ENCODE measurements around the gene ERVFRD-1.
"Not testable (repeated sequence)": the region's sequence is repeated elsewhere in the genome, so short reads cannot be mapped to it uniquely, and the experiment has no call there.

ERVFRD-1 gene

GRCh38 chr6:11092668-11093375 is 18.7 kb downstream of the ERVFRD-1 start:
- Histone ChIP-seq H3K27ac (ENCODE audit: low read depth in 2 of 2, low read length in 2 of 2) (peak overlapping the region; percentile 93 to 95), H3K9me3 (ENCODE audit: control insufficient read depth in 2 of 2, low read length in 2 of 2) (no peaks in the 10 kb centered on the region), H3K36me3 (ENCODE audit: control insufficient read depth in 2 of 2, insufficient read depth in 2 of 2, low read length in 2 of 2) (no peaks in the 10 kb centered on the region), H3K9ac (ENCODE audit: low read depth in 1 of 2, low read length in 2 of 2) (peak overlapping the region; percentile 94 to 97), H3K27me3 (ENCODE audit: control insufficient read depth in 2 of 2, insufficient read depth in 2 of 2, low read length in 2 of 2) (no peaks in the 10 kb centered on the region), H3K4me3 (ENCODE audit: low read length in 2 of 2) (peak overlapping the region; percentile 90 to 99), H3K4me1 (ENCODE audit: control insufficient read depth in 2 of 2, insufficient read depth in 2 of 2, low read length in 2 of 2) (peaks cover 6 to 8% of the 10 kb centered on the region in 2 donors)

DNA sequence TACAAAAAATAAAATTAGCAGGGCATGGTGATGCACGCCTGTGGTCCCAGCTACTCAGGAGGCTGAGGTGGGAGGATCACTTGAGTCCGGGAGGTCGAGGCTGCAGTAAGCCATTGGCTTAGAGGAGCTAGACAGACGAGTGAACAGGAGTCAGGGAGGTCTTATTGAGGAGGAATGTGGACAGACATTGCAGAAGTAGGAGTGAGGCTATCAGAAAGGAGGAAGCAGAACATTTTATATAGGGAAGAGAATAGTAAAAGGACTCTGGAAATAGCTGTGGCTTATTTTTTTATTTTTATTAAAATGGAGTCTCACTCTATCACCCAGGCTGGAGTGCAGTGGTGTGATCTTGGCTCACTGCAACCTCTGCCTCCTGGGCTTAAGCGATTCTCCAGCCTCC is 20.4 kb downstream of the ERVFRD-1 start:
- not testable (repeated sequence) for H3K36me3 ChIP-seq (ENCODE audit: control insufficient read depth in 2 of 2, insufficient read depth in 2 of 2, low read length in 2 of 2); H3K27ac ChIP-seq (ENCODE audit: low read depth in 2 of 2, low read length in 2 of 2); H3K27me3 ChIP-seq (ENCODE audit: control insufficient read depth in 2 of 2, insufficient read depth in 2 of 2, low read length in 2 of 2); H3K9ac ChIP-seq (ENCODE audit: low read depth in 1 of 2, low read length in 2 of 2); H3K4me1 ChIP-seq (ENCODE audit: control insufficient read depth in 2 of 2, insufficient read depth in 2 of 2, low read length in 2 of 2); H3K4me3 ChIP-seq (ENCODE audit: low read length in 2 of 2); H3K9me3 ChIP-seq (ENCODE audit: control insufficient read depth in 2 of 2, low read length in 2 of 2)

GRCh38 chr6:11089695-11090094 is 21.8 kb downstream of the ERVFRD-1 start:
- Histone ChIP-seq H3K9me3 (ENCODE audit: control insufficient read depth in 2 of 2, low read length in 2 of 2) (no peaks in the 10 kb centered on the region), H3K9ac (ENCODE audit: low read depth in 1 of 2, low read length in 2 of 2) (no peak overlapping the region), H3K27ac (ENCODE audit: low read depth in 2 of 2, low read length in 2 of 2) (no peak overlapping the region), H3K4me3 (ENCODE audit: low read length in 2 of 2) (no peak overlapping the region), H3K36me3 (ENCODE audit: control insufficient read depth in 2 of 2, insufficient read depth in 2 of 2, low read length in 2 of 2) (no peaks in the 10 kb centered on the region), H3K27me3 (ENCODE audit: control insufficient read depth in 2 of 2, insufficient read depth in 2 of 2, low read length in 2 of 2) (no peaks in the 10 kb centered on the region), H3K4me1 (ENCODE audit: control insufficient read depth in 2 of 2, insufficient read depth in 2 of 2, low read length in 2 of 2) (peaks cover 2% of the 10 kb centered on the region in 2 donors)

DNA sequence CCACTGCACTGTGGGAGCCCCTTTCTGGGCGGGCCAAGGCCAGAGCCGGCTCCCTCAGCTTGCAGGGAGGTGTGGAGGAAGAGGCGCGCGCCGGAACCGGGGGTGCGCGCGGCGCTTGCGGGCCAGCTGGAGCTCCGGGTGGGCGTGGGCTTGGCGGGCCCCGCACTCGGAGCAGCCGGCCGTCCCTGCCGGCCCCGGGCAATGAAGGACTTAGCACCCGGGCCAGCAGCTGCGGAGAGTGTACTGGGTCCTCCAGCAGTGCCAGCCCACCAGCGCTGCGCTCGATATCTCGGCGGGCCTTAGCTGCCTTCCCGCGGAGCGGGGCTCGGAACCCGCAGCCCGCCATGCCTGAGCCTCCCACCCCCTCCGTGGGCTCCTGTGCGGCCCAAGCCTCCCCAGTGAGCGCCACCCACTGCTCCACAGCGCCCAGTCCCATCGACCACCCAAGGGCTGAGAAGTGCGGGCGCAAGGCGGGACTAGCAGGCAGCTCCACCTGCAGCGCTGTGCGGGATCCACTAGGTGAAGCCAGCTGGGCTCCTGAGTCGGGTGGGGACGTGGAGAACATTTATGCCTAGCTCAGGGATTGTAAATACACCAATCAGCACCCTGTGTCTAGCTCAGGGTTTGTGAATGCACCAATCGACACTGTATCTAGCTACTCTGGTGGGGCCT is 24.2 kb downstream of the ERVFRD-1 start:
- H3K9ac ChIP-seq (ENCODE audit: low read depth in 1 of 2, low read length in 2 of 2); H3K9me3 ChIP-seq (ENCODE audit: control insufficient read depth in 2 of 2, low read length in 2 of 2); H3K4me3 ChIP-seq (ENCODE audit: low read length in 2 of 2); H3K4me1 ChIP-seq (ENCODE audit: control insufficient read depth in 2 of 2, insufficient read depth in 2 of 2, low read length in 2 of 2); H3K27me3 ChIP-seq (ENCODE audit: control insufficient read depth in 2 of 2, insufficient read depth in 2 of 2, low read length in 2 of 2); H3K27ac ChIP-seq (ENCODE audit: low read depth in 2 of 2, low read length in 2 of 2); H3K36me3 ChIP-seq (ENCODE audit: control insufficient read depth in 2 of 2, insufficient read depth in 2 of 2, low read length in 2 of 2): not testable (repeated sequence)

GRCh38 chr6:11085758-11086435 is 25.6 kb downstream of the ERVFRD-1 start:
- H3K36me3 ChIP-seq (ENCODE audit: control insufficient read depth in 2 of 2, insufficient read depth in 2 of 2, low read length in 2 of 2): no peaks in the 10 kb centered on the region
- no peak overlapping the region for H3K4me3 ChIP-seq (ENCODE audit: low read length in 2 of 2)
- H3K4me1 ChIP-seq (ENCODE audit: control insufficient read depth in 2 of 2, insufficient read depth in 2 of 2, low read length in 2 of 2): no peaks in the 10 kb centered on the region
- no peaks in the 10 kb centered on the region for H3K9me3 ChIP-seq (ENCODE audit: control insufficient read depth in 2 of 2, low read length in 2 of 2)
- H3K27me3 ChIP-seq (ENCODE audit: control insufficient read depth in 2 of 2, insufficient read depth in 2 of 2, low read length in 2 of 2): no peaks in the 10 kb centered on the region
- H3K27ac ChIP-seq (ENCODE audit: low read depth in 2 of 2, low read length in 2 of 2): no peak overlapping the region
- no peak overlapping the region for H3K9ac ChIP-seq (ENCODE audit: low read depth in 1 of 2, low read length in 2 of 2)

DNA sequence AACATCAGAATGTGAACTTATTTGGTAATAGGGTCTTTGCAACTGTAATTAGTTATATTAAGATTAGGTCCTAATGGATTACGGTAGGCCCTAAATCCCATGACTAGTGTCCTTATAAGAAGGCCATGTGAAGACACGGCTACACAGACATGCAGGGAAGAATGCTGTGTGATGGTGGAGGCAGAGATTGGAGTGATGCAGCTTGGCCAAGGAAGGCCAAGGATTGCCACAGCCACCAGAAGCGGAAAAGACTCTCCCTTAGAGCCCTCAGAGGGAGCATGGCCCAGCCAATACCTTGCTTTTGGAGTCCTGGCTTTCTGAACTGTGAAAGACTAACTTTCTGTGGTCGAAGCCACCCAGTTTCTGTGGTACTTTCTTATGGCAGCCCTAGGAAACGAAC is 27.6 kb downstream of the ERVFRD-1 start:
- H3K9me3 ChIP-seq (ENCODE audit: control insufficient read depth in 2 of 2, low read length in 2 of 2): no peaks in the 10 kb centered on the region
- no peaks in the 10 kb centered on the region for H3K36me3 ChIP-seq (ENCODE audit: control insufficient read depth in 2 of 2, insufficient read depth in 2 of 2, low read length in 2 of 2)
- no peaks in the 10 kb centered on the region for H3K4me1 ChIP-seq (ENCODE audit: control insufficient read depth in 2 of 2, insufficient read depth in 2 of 2, low read length in 2 of 2)
- H3K4me3 ChIP-seq (ENCODE audit: low read length in 2 of 2): no peak overlapping the region
- H3K9ac ChIP-seq (ENCODE audit: low read depth in 1 of 2, low read length in 2 of 2): no peak overlapping the region
- H3K27me3 ChIP-seq (ENCODE audit: control insufficient read depth in 2 of 2, insufficient read depth in 2 of 2, low read length in 2 of 2): no peaks in the 10 kb centered on the region
- H3K27ac ChIP-seq (ENCODE audit: low read depth in 2 of 2, low read length in 2 of 2): no peak overlapping the region

DNA sequence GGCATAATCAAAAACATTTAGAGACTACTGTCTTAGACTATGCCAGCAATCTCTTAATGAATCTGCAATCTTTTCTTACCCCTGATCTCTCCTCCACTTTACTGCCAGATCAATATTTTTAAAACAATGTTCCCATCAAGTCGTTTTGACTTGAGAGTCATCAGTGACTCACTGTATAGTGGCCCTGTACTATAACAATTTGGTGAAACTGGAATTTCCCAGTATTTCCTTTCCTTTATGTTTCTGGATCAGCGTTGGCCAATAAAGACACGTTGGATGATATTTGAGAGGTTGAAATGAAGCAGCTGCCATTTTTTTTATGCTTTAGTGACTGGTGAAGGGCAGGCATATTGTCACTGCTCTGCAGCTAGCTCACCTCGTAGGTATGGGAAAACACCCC is 28.0 kb downstream of the ERVFRD-1 start:
- no peaks in the 10 kb centered on the region for H3K36me3 ChIP-seq (ENCODE audit: control insufficient read depth in 2 of 2, insufficient read depth in 2 of 2, low read length in 2 of 2)
- no peaks in the 10 kb centered on the region for H3K4me1 ChIP-seq (ENCODE audit: control insufficient read depth in 2 of 2, insufficient read depth in 2 of 2, low read length in 2 of 2)
- no peak overlapping the region for H3K9ac ChIP-seq (ENCODE audit: low read depth in 1 of 2, low read length in 2 of 2)
- H3K27ac ChIP-seq (ENCODE audit: low read depth in 2 of 2, low read length in 2 of 2): no peak overlapping the region
- no peak overlapping the region for H3K4me3 ChIP-seq (ENCODE audit: low read length in 2 of 2)
- H3K9me3 ChIP-seq (ENCODE audit: control insufficient read depth in 2 of 2, low read length in 2 of 2): no peaks in the 10 kb centered on the region
- no peaks in the 10 kb centered on the region for H3K27me3 ChIP-seq (ENCODE audit: control insufficient read depth in 2 of 2, insufficient read depth in 2 of 2, low read length in 2 of 2)

- no peaks in the 10 kb centered on the region for H3K36me3 ChIP-seq (ENCODE audit: control insufficient read depth in 2 of 2, insufficient read depth in 2 of 2, low read length in 2 of 2)
- H3K4me3 ChIP-seq (ENCODE audit: low read length in 2 of 2): no peak overlapping the region
- H3K27ac ChIP-seq (ENCODE audit: low read depth in 2 of 2, low read length in 2 of 2): no peak overlapping the region
- no peak overlapping the region for H3K9ac ChIP-seq (ENCODE audit: low read depth in 1 of 2, low read length in 2 of 2)
- H3K27me3 ChIP-seq (ENCODE audit: control insufficient read depth in 2 of 2, insufficient read depth in 2 of 2, low read length in 2 of 2): no peaks in the 10 kb centered on the region
- no peaks in the 10 kb centered on the region for H3K9me3 ChIP-seq (ENCODE audit: control insufficient read depth in 2 of 2, low read length in 2 of 2)
- H3K4me1 ChIP-seq (ENCODE audit: control insufficient read depth in 2 of 2, insufficient read depth in 2 of 2, low read length in 2 of 2): no peaks in the 10 kb centered on the region
Observed at GRCh38 chr6:11080296-11080695, 31.2 kb downstream of the ERVFRD-1 start.

DNA sequence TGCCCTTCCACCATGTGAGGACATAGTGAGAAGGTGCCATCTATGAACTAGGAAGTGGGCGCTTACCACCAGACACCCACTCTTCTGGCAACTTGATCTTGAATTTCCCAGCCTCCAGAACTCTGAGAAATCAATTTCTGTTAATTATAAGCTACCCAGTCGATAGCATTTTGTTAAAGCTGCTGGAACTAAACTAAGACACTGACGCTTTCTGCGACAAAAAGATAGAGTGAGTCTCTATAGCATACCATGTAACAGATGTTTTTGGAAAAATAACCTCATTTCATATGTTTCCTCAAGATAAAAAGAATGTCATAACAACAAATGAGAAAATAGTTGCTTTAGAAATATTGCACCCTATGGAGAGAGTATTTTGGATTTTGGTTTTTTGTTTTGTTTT is 33.3 kb downstream of the ERVFRD-1 start:
- Histone ChIP-seq H3K27me3 (ENCODE audit: control insufficient read depth in 2 of 2, insufficient read depth in 2 of 2, low read length in 2 of 2) (no peaks in the 10 kb centered on the region), H3K9me3 (ENCODE audit: control insufficient read depth in 2 of 2, low read length in 2 of 2) (no peaks in the 10 kb centered on the region), H3K4me3 (ENCODE audit: low read length in 2 of 2) (no peak overlapping the region), H3K4me1 (ENCODE audit: control insufficient read depth in 2 of 2, insufficient read depth in 2 of 2, low read length in 2 of 2) (no peaks in the 10 kb centered on the region), H3K36me3 (ENCODE audit: control insufficient read depth in 2 of 2, insufficient read depth in 2 of 2, low read length in 2 of 2) (no peaks in the 10 kb centered on the region), H3K9ac (ENCODE audit: low read depth in 1 of 2, low read length in 2 of 2) (no peak overlapping the region), H3K27ac (ENCODE audit: low read depth in 2 of 2, low read length in 2 of 2) (no peak overlapping the region)

DNA sequence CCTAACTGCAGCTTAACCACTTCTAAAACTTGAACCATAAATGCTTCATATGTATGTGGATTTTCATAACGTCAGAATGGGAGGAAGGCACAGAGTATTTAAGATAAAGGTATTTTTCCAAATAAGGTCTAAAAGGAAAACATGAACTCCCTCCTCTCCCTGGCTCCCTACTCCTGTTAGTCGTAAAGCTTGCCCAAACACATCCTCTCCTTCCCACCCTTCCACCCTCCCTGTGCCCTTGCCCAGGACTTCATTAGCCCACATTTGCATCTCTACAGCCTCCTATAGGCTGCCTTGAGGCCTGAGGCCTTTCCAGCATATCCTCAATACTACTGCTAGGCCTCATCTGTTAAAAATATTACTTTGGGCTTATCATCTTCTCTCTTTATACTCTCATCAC is 35.0 kb downstream of the ERVFRD-1 start:
- no peaks in the 10 kb centered on the region for H3K4me1 ChIP-seq (ENCODE audit: control insufficient read depth in 2 of 2, insufficient read depth in 2 of 2, low read length in 2 of 2)
- no peak overlapping the region for H3K9ac ChIP-seq (ENCODE audit: low read depth in 1 of 2, low read length in 2 of 2)
- H3K27me3 ChIP-seq (ENCODE audit: control insufficient read depth in 2 of 2, insufficient read depth in 2 of 2, low read length in 2 of 2): no peaks in the 10 kb centered on the region
- no peaks in the 10 kb centered on the region for H3K36me3 ChIP-seq (ENCODE audit: control insufficient read depth in 2 of 2, insufficient read depth in 2 of 2, low read length in 2 of 2)
- no peak overlapping the region for H3K27ac ChIP-seq (ENCODE audit: low read depth in 2 of 2, low read length in 2 of 2)
- no peaks in the 10 kb centered on the region for H3K9me3 ChIP-seq (ENCODE audit: control insufficient read depth in 2 of 2, low read length in 2 of 2)
- H3K4me3 ChIP-seq (ENCODE audit: low read length in 2 of 2): no peak overlapping the region

Data from mucosa of rectum (tissue), 2 donors.